Liver (tissue), 9 donors: Measurements from ENCODE around the gene UTP25. TPM values are rescaled to one million over a fixed set of nuclear protein-coding genes. Genes with fewer than 3 reads are reported as not detected.

Experiments used
- DNase-seq: peaks from one replicate; pipeline ENCODE4 v3.0.0-alpha.2; 2017; ENCODE audit warnings: low spot score
- H3K27ac ChIP-seq, 2 donors: one replicate each; pipeline ENCODE4 v1.7.0; 2013; ENCODE audit warnings: inconsistent platforms in 2 of 2, low read length in 2 of 2, control low read depth in 1 of 2, low read depth in 1 of 2, mild to moderate bottlenecking in 1 of 2
- H3K27me3 ChIP-seq, 4 donors: one replicate each; pipeline versions ENCODE4 v1.6.1 to v1.7.0; 2013; ENCODE audit warnings: low read length in 3 of 4, inconsistent platforms in 1 of 4, mild to moderate bottlenecking in 1 of 4, moderate library complexity in 1 of 4; ENCODE audit not compliant: control insufficient read depth in 4 of 4, insufficient read depth in 4 of 4
- H3K36me3 ChIP-seq, 4 donors: one replicate each; pipeline versions ENCODE4 v1.6.1 to v1.7.0; 2013; ENCODE audit warnings: low read length in 3 of 4, mild to moderate bottlenecking in 3 of 4, low read depth in 1 of 4, moderate library complexity in 1 of 4; ENCODE audit not compliant: control insufficient read depth in 4 of 4, insufficient read depth in 3 of 4
- H3K4me1 ChIP-seq, 4 donors: one replicate each; pipeline versions ENCODE4 v1.6.1 to v1.7.0; 2013; ENCODE audit warnings: low read length in 3 of 4, mild to moderate bottlenecking in 3 of 4, moderate library complexity in 1 of 4; ENCODE audit not compliant: control insufficient read depth in 4 of 4, insufficient read depth in 4 of 4
- H3K4me3 ChIP-seq, 3 donors: one replicate each; pipeline versions ENCODE4 v1.6.1 to v1.7.0; 2013; ENCODE audit warnings: low read length in 3 of 3, control low read depth in 1 of 3, low read depth in 1 of 3, mild to moderate bottlenecking in 1 of 3
- H3K9ac ChIP-seq, 2 donors: one replicate each; pipeline ENCODE4 v1.7.0; 2013; ENCODE audit warnings: low read length in 2 of 2, mild to moderate bottlenecking in 2 of 2, moderate library complexity in 2 of 2, control low read depth in 1 of 2, low read depth in 1 of 2
- H3K9me3 ChIP-seq, 4 donors: one replicate each; pipeline versions ENCODE4 v1.6.1 to v1.7.0; 2013; ENCODE audit warnings: low read length in 3 of 4; ENCODE audit not compliant: control insufficient read depth in 4 of 4
- ATF3 ChIP-seq: IDR thresholded peaks from 2 replicates; pipeline ENCODE4 v1.6.1; 2016; ENCODE audit warnings: antibody characterized with exemption
- EGR1 ChIP-seq, 2 donors: IDR thresholded peaks; 2 replicates each; pipeline ENCODE4 v1.6.1; 2016 to 2018; ENCODE audit warnings: antibody characterized with exemption in 2 of 2, low read depth in 2 of 2
- FOXA2 ChIP-seq: IDR thresholded peaks from 2 replicates; pipeline ENCODE4 v1.6.1; 2016; ENCODE audit warnings: antibody characterized with exemption
- GABPA ChIP-seq, 2 donors: IDR thresholded peaks in 1 of 2; conservative IDR thresholded peaks in 1 of 2; 2 replicates each; pipeline ENCODE4 v1.6.1; 2016; ENCODE audit warnings: antibody characterized with exemption in 2 of 2, mild to moderate bottlenecking in 1 of 2, moderate library complexity in 1 of 2
- HNF4A ChIP-seq, 2 donors: conservative IDR thresholded peaks; 2 replicates each; pipeline ENCODE4 v1.6.1; 2016; ENCODE audit warnings: antibody characterized with exemption in 2 of 2, mild to moderate bottlenecking in 2 of 2
- JUND ChIP-seq, 2 donors: IDR thresholded peaks; 2 replicates each; pipeline ENCODE4 v1.6.1; 2016; ENCODE audit warnings: antibody characterized with exemption in 2 of 2
- NR2F2 ChIP-seq: IDR thresholded peaks from 2 replicates; pipeline ENCODE4 v1.6.1; 2016; ENCODE audit warnings: antibody characterized with exemption
- RAD21 ChIP-seq, 2 donors: IDR thresholded peaks; 2 replicates each; pipeline ENCODE4 v1.6.1; 2016; ENCODE audit warnings: antibody characterized with exemption in 2 of 2, mild to moderate bottlenecking in 2 of 2
- REST ChIP-seq: IDR thresholded peaks from 2 replicates; pipeline ENCODE4 v1.6.1; 2016; ENCODE audit warnings: antibody characterized with exemption, mild to moderate bottlenecking
- SP1 ChIP-seq: IDR thresholded peaks from 2 replicates; pipeline ENCODE4 v1.6.1; 2018; ENCODE audit warnings: antibody characterized with exemption, mild to moderate bottlenecking
- TAF1 ChIP-seq: conservative IDR thresholded peaks from 2 replicates; pipeline ENCODE4 v1.6.1; 2016; ENCODE audit warnings: antibody characterized with exemption, mild to moderate bottlenecking
- YY1 ChIP-seq: IDR thresholded peaks from 2 replicates; pipeline ENCODE4 v1.6.1; 2016; ENCODE audit warnings: antibody characterized with exemption, mild to moderate bottlenecking
- WGBS: extraction: QIAGEN DNeasy Blood & Tissue Kit; methylation state at CpG from one replicate; pipeline ENCODE4 v1.1.7; 2013; 5-methylcytosine and 5-hydroxymethylcytosine counted together
- polyA plus RNA-seq, 2 donors: library from polyadenylated mRNA; stranded (reverse) in 1 of 2; unstranded in 1 of 2; fragments of 200-250 nt in 1 of 2; fragments of >200 nt in 1 of 2; fragmentation: Nextera tagmentation in 1 of 2; extraction: Ambion mirVana in 1 of 2; gene quantifications; one replicate each; pipeline versions ENCODE4 v1.2.1 to v1.2.3, GENCODE V29; 2013 to 2015
- total RNA-seq, 2 donors: library from RNA; depleted of rRNA; stranded (reverse); fragments of >200 nt; gene quantifications; one replicate each; pipeline ENCODE4 v1.2.3, GENCODE V29; 2014
- TF ChIP-seq, protein P1 (sequence below): IDR thresholded peaks from 2 replicates; pipeline ENCODE4 v1.6.1; 2016; ENCODE audit warnings: antibody characterized with exemption
- donor health status: healthy.
- donor health status: healthy.
- donor health status: healthy.
- donor health status: healthy.
- donor health status: healthy.

UTP25 gene
- total and polyA plus RNA-seq, 4 donors, result 2.4 to 7.7 (median 3.0) TPM

DNA sequence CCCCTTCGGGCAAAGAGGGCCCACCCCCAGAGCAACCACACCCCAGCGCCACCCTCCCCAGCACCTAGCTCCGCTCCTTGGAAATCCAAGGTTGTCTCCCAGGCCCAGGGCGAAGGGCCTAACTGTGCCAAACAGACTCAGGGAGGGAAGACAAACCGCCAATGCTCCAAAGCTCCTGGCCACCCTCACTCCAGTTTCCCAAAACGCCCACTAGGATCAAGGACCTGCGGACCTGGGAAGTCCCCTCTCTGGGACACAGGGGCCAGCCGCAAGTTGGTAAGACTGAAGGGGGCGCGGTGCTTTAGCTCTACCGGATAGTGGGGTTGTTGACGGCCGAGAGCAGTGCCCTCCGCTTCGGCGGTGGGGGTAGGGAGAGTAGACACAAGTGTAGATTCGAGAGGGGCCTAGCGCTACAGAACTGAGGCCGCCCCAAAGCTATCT, 22.4 kb upstream of the UTP25 start:
- TF ChIP-seq SP1 (no peak), FOXA2 (no peak), NR2F2 (no peak), EGR1 (IDR thresholded peaks at IDR 0.05; ENCODE audit: low read depth in 2 of 2) (no peak), RAD21 (IDR thresholded peaks at IDR 0.05) (no peak), JUND (IDR thresholded peaks at IDR 0.05) (no peak), GABPA (IDR thresholded peaks at IDR 0.05 in 1 of 2, conservative IDR thresholded peaks at IDR 0.05 in 1 of 2) (no peak), TAF1 (no peak), REST (no peak), HNF4A (conservative IDR thresholded peaks at IDR 0.05) (no peak), ATF3 (no peak)
- TF ChIP-seq, protein P1, sequence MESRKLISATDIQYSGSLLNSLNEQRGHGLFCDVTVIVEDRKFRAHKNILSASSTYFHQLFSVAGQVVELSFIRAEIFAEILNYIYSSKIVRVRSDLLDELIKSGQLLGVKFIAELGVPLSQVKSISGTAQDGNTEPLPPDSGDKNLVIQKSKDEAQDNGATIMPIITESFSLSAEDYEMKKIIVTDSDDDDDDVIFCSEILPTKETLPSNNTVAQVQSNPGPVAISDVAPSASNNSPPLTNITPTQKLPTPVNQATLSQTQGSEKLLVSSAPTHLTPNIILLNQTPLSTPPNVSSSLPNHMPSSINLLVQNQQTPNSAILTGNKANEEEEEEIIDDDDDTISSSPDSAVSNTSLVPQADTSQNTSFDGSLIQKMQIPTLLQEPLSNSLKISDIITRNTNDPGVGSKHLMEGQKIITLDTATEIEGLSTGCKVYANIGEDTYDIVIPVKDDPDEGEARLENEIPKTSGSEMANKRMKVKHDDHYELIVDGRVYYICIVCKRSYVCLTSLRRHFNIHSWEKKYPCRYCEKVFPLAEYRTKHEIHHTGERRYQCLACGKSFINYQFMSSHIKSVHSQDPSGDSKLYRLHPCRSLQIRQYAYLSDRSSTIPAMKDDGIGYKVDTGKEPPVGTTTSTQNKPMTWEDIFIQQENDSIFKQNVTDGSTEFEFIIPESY, result no peak
- Histone ChIP-seq H3K9me3 (no peaks in the 10 kb centered on the region), H3K27ac (peak overlapping the region; percentile 52 to 78), H3K36me3 (no peaks in the 10 kb centered on the region), H3K27me3 (no peaks in the 10 kb centered on the region), H3K9ac (peak overlapping the region in 1 of 2 donors; percentile 8), H3K4me3 (peak overlapping the region; percentile 59 to 83 (median 65)), H3K4me1 (peaks cover 1 to 44% (median 25%) of the 10 kb centered on the region in 4 donors)
- WGBS, result 37% methylated on average over 19 of the region's 19 CpGs
- DNase-seq, result no peak

GRCh38 chr1:209805875-209806760, 21.7 kb upstream of the UTP25 start, which contains the start of gene IRF6:
Gene IRF6 (minus strand): TSS chr1:209806142. CDS start chr1:209801413, 4,729 bp downstream.
- Histone ChIP-seq H3K36me3 (no peaks in the 10 kb centered on the region), H3K27ac (peak within 1 kb of the TSS; percentile 52 to 78), H3K9me3 (no peaks in the 10 kb centered on the region), H3K4me1 (peaks cover 1 to 37% (median 20%) of the 10 kb centered on the region in 4 donors), H3K9ac (peak within 1 kb of the TSS; percentile 39 to 45), H3K27me3 (no peaks in the 10 kb centered on the region), H3K4me3 (peak within 1 kb of the TSS; percentile 59 to 83 (median 65))
- WGBS, result 5% methylated on average over 46 of the region's 46 CpGs
- DNase-seq, result peak; percentile 84
- TF ChIP-seq YY1, result peak; percentile 40
- TF ChIP-seq GABPA (IDR thresholded peaks at IDR 0.05 in 1 of 2, conservative IDR thresholded peaks at IDR 0.05 in 1 of 2), result no peak
- TF ChIP-seq SP1, result peak; percentile 56
